Measurements from ENCODE around the gene CHST5.
"Not testable (repeated sequence)": the region's sequence is repeated elsewhere in the genome, so short reads cannot be mapped to it uniquely, and the experiment has no call there.

The CHST5 gene

DNA sequence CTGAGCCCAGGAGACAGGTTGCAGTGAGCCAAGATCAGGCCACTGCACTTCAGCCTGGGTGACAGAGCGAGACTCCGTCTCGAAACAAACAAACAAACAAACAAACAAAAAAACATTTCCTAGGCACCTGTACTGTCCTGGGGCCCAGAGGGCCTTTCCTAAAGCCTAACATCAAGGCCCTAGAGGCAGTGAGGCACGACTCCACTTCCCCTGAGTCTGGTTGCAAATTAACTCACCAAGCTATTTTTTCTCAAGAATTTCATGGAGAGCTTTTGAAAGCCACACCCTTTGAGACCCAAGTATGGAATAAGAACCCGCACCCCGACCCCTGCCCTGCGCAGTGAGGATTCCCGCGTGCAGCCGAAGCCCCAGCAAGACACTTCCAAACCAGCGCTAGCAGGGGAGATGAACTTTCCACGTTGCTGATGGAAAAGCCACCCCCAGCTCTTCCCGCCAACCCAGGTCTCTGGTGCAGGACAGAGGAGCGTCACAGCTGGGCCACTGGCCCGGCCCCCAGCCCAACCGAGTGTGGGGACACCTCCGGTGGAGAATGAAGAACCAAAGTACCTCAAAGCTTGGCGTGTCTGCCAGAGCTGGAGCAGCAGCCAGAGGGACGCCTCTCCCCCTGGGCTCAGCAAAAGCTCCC is 1.2 kb downstream of the CHST5 start:
- peaks cover 6 to 20% of the 10 kb centered on the region in 2 donors for H3K36me3 ChIP-seq (ENCODE audit: control insufficient read depth in 1 of 2, insufficient read depth in 2 of 2, low read length in 2 of 2)
- H3K27ac ChIP-seq (ENCODE audit: low read depth, low read length) = peak overlapping the region; percentile 78
- H3K4me3 ChIP-seq (ENCODE audit: low read depth in 1 of 2, low read length in 2 of 2) = peak overlapping the region; percentile 84
- peaks cover 7 to 25% of the 10 kb centered on the region in 2 donors for H3K4me1 ChIP-seq (ENCODE audit: control insufficient read depth in 1 of 2, insufficient read depth in 2 of 2, low read length in 2 of 2)
- H3K9me3 ChIP-seq (ENCODE audit: control insufficient read depth in 1 of 2, low read length in 2 of 2) = no peaks in the 10 kb centered on the region
- H3K27me3 ChIP-seq (ENCODE audit: control insufficient read depth in 1 of 2, insufficient read depth in 2 of 2, low read length in 2 of 2) = no peaks in the 10 kb centered on the region
- H3K9ac ChIP-seq (ENCODE audit: low read depth in 1 of 2, low read length in 2 of 2) = peak overlapping the region; percentile 86 to 92

- H3K4me3 ChIP-seq (ENCODE audit: low read depth in 1 of 2, low read length in 2 of 2) = peak overlapping the region; percentile 61 to 84
- H3K9me3 ChIP-seq (ENCODE audit: control insufficient read depth in 1 of 2, low read length in 2 of 2) = no peaks in the 10 kb centered on the region
- no peak overlapping the region for H3K27ac ChIP-seq (ENCODE audit: low read depth, low read length)
- H3K36me3 ChIP-seq (ENCODE audit: control insufficient read depth in 1 of 2, insufficient read depth in 2 of 2, low read length in 2 of 2) = peaks cover 14 to 28% of the 10 kb centered on the region in 2 donors
- H3K27me3 ChIP-seq (ENCODE audit: control insufficient read depth in 1 of 2, insufficient read depth in 2 of 2, low read length in 2 of 2) = no peaks in the 10 kb centered on the region
- H3K4me1 ChIP-seq (ENCODE audit: control insufficient read depth in 1 of 2, insufficient read depth in 2 of 2, low read length in 2 of 2) = peaks cover 15 to 18% of the 10 kb centered on the region in 2 donors
- H3K9ac ChIP-seq (ENCODE audit: low read depth in 1 of 2, low read length in 2 of 2) = peak overlapping the region in 1 of 2 donors; percentile 43
These were observed 3.1 kb downstream of the CHST5 start for GRCh38 chr16:75532791-75533190.

DNA sequence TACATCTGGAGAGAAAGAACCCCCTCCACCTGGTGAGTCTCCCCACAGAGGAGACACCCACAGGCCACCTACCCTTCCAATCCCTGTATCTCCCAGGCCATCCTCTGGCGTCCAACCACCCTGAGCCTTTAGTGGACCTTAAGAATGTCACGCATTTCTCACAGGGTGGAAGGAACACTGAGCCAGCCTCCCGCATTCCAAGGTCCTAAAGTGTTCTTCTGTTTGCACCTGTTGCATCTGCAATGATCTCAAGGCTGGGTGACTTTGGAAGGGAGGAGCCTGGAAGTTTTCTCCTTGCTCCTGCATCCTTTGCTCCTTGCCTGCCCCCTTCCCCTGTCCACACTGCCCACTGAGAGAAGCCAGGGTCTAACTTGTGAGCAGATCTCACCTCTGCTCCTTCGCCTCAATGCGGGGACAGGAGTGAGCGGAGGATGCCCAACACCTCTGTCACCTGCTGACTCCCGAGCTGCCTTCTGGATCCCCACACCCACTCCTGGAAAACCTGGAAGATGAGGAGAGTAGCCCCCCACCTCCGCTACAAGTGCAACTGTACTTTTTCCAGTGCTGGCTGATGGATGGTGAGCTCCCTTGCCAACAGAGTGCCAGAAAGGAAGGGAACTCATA is 3.7 kb downstream of the CHST5 start:
- peaks cover 15 to 18% of the 10 kb centered on the region in 2 donors for H3K4me1 ChIP-seq (ENCODE audit: control insufficient read depth in 1 of 2, insufficient read depth in 2 of 2, low read length in 2 of 2)
- H3K27me3 ChIP-seq (ENCODE audit: control insufficient read depth in 1 of 2, insufficient read depth in 2 of 2, low read length in 2 of 2) = no peaks in the 10 kb centered on the region
- H3K27ac ChIP-seq (ENCODE audit: low read depth, low read length) = no peak overlapping the region
- peak overlapping the region; percentile 61 to 84 for H3K4me3 ChIP-seq (ENCODE audit: low read depth in 1 of 2, low read length in 2 of 2)
- peak overlapping the region in 1 of 2 donors; percentile 43 for H3K9ac ChIP-seq (ENCODE audit: low read depth in 1 of 2, low read length in 2 of 2)
- peaks cover 14 to 28% of the 10 kb centered on the region in 2 donors for H3K36me3 ChIP-seq (ENCODE audit: control insufficient read depth in 1 of 2, insufficient read depth in 2 of 2, low read length in 2 of 2)
- no peaks in the 10 kb centered on the region for H3K9me3 ChIP-seq (ENCODE audit: control insufficient read depth in 1 of 2, low read length in 2 of 2)

GRCh38 chr16:75529959-75530358 is 5.9 kb downstream of the CHST5 start:
- Histone ChIP-seq H3K36me3 (ENCODE audit: control insufficient read depth in 1 of 2, insufficient read depth in 2 of 2, low read length in 2 of 2) (peaks cover 15 to 37% of the 10 kb centered on the region in 2 donors), H3K27ac (ENCODE audit: low read depth, low read length) (no peak overlapping the region), H3K27me3 (ENCODE audit: control insufficient read depth in 1 of 2, insufficient read depth in 2 of 2, low read length in 2 of 2) (no peaks in the 10 kb centered on the region), H3K9ac (ENCODE audit: low read depth in 1 of 2, low read length in 2 of 2) (no peak overlapping the region), H3K4me1 (ENCODE audit: control insufficient read depth in 1 of 2, insufficient read depth in 2 of 2, low read length in 2 of 2) (peaks cover 9 to 13% of the 10 kb centered on the region in 2 donors), H3K4me3 (ENCODE audit: low read depth in 1 of 2, low read length in 2 of 2) (no peak overlapping the region), H3K9me3 (ENCODE audit: control insufficient read depth in 1 of 2, low read length in 2 of 2) (no peaks in the 10 kb centered on the region)

- no peaks in the 10 kb centered on the region for H3K27me3 ChIP-seq (ENCODE audit: control insufficient read depth in 1 of 2, insufficient read depth in 2 of 2, low read length in 2 of 2)
- H3K9ac ChIP-seq (ENCODE audit: low read depth in 1 of 2, low read length in 2 of 2) = no peak overlapping the region
- H3K4me1 ChIP-seq (ENCODE audit: control insufficient read depth in 1 of 2, insufficient read depth in 2 of 2, low read length in 2 of 2) = peaks cover 9 to 13% of the 10 kb centered on the region in 2 donors
- H3K36me3 ChIP-seq (ENCODE audit: control insufficient read depth in 1 of 2, insufficient read depth in 2 of 2, low read length in 2 of 2) = peaks cover 22 to 42% of the 10 kb centered on the region in 2 donors
- H3K9me3 ChIP-seq (ENCODE audit: control insufficient read depth in 1 of 2, low read length in 2 of 2) = no peaks in the 10 kb centered on the region
- no peak overlapping the region for H3K27ac ChIP-seq (ENCODE audit: low read depth, low read length)
- H3K4me3 ChIP-seq (ENCODE audit: low read depth in 1 of 2, low read length in 2 of 2) = no peak overlapping the region
These were observed 6.6 kb downstream of the CHST5 start for GRCh38 chr16:75529056-75529905.

DNA sequence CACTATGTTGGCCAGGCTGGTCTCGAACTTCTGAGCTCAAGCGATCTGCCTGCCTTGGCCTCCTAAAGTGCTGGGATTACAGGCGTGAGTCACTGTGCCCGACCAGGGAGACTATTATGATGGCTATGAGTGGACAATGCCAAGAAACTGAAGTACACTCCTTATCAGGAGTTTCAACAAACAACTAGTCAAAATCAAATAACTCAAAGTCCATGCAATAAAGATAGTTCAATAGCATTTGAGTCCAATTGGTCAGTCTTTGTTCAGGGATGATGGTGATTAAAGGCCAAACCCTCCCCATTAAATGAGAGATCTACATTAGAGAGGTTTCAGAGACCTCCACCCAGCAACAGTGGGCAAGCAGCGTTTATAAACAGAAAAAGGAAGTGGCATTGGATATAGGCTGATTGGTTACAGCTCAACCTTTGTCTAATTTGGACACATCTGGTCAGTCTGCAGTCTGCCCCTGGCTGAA is 8.0 kb downstream of the CHST5 start:
- Histone ChIP-seq H3K9ac (ENCODE audit: low read depth in 1 of 2, low read length in 2 of 2) (no peak overlapping the region), H3K4me3 (ENCODE audit: low read depth in 1 of 2, low read length in 2 of 2) (peak overlapping the region in 1 of 2 donors; percentile 32), H3K9me3 (ENCODE audit: control insufficient read depth in 1 of 2, low read length in 2 of 2) (no peaks in the 10 kb centered on the region), H3K36me3 (ENCODE audit: control insufficient read depth in 1 of 2, insufficient read depth in 2 of 2, low read length in 2 of 2) (peaks cover 20 to 47% of the 10 kb centered on the region in 2 donors), H3K27me3 (ENCODE audit: control insufficient read depth in 1 of 2, insufficient read depth in 2 of 2, low read length in 2 of 2) (no peaks in the 10 kb centered on the region), H3K27ac (ENCODE audit: low read depth, low read length) (no peak overlapping the region), H3K4me1 (ENCODE audit: control insufficient read depth in 1 of 2, insufficient read depth in 2 of 2, low read length in 2 of 2) (peaks cover 5 to 13% of the 10 kb centered on the region in 2 donors)

DNA sequence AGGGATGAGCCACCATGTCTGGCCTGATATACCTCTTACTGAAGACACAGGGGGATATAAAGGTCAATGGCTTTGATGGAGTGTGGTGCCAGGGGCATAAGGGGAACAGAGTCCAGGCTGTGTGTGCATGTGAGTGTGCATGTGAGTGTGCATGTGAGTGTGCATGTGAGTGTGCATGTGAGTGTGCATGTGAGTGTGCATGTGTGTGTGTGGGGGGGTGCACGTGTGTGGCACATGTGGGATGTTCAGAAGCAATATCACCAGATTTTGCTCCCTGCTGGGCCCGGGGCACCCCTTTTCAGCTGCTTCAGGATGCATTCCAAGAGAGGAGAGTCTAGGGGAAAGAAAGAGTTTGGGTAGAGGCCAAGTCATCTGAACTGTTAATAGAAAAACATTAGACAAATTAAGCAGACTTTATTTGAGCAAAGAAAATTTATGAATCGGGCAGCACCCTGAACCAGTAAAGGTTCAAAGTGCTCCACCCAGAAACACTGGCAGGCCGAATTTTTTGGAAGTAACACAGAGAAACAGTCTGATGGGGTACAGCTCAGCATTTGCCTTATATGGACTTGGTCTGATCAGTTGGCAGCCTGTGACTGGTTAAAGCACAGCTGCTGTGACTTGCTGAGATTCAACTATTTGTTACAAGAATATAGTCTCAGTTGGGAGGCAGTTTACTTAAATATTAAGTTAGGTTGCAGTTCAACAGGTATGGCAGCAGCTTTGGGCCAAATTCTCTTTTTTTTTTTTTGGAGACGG is 9.7 kb downstream of the CHST5 start:
- H3K4me3 ChIP-seq (ENCODE audit: low read depth in 1 of 2, low read length in 2 of 2) = no peak overlapping the region
- H3K9me3 ChIP-seq (ENCODE audit: control insufficient read depth in 1 of 2, low read length in 2 of 2) = no peaks in the 10 kb centered on the region
- no peak overlapping the region for H3K9ac ChIP-seq (ENCODE audit: low read depth in 1 of 2, low read length in 2 of 2)
- peaks cover 0 to 13% of the 10 kb centered on the region in 2 donors for H3K4me1 ChIP-seq (ENCODE audit: control insufficient read depth in 1 of 2, insufficient read depth in 2 of 2, low read length in 2 of 2)
- peaks cover 16 to 34% of the 10 kb centered on the region in 2 donors for H3K36me3 ChIP-seq (ENCODE audit: control insufficient read depth in 1 of 2, insufficient read depth in 2 of 2, low read length in 2 of 2)
- H3K27ac ChIP-seq (ENCODE audit: low read depth, low read length) = no peak overlapping the region
- no peaks in the 10 kb centered on the region for H3K27me3 ChIP-seq (ENCODE audit: control insufficient read depth in 1 of 2, insufficient read depth in 2 of 2, low read length in 2 of 2)

- H3K27ac ChIP-seq (ENCODE audit: low read depth, low read length) = no peak overlapping the region
- H3K4me1 ChIP-seq (ENCODE audit: control insufficient read depth in 1 of 2, insufficient read depth in 2 of 2, low read length in 2 of 2) = peaks cover 0 to 3% of the 10 kb centered on the region in 2 donors
- H3K27me3 ChIP-seq (ENCODE audit: control insufficient read depth in 1 of 2, insufficient read depth in 2 of 2, low read length in 2 of 2) = no peaks in the 10 kb centered on the region
- H3K9ac ChIP-seq (ENCODE audit: low read depth in 1 of 2, low read length in 2 of 2) = no peak overlapping the region
- no peak overlapping the region for H3K4me3 ChIP-seq (ENCODE audit: low read depth in 1 of 2, low read length in 2 of 2)
- H3K36me3 ChIP-seq (ENCODE audit: control insufficient read depth in 1 of 2, insufficient read depth in 2 of 2, low read length in 2 of 2) = peaks cover 0 to 4% of the 10 kb centered on the region in 2 donors
- no peaks in the 10 kb centered on the region for H3K9me3 ChIP-seq (ENCODE audit: control insufficient read depth in 1 of 2, low read length in 2 of 2)
These were observed 16.7 kb downstream of the CHST5 start for GRCh38 chr16:75519175-75519574.

DNA sequence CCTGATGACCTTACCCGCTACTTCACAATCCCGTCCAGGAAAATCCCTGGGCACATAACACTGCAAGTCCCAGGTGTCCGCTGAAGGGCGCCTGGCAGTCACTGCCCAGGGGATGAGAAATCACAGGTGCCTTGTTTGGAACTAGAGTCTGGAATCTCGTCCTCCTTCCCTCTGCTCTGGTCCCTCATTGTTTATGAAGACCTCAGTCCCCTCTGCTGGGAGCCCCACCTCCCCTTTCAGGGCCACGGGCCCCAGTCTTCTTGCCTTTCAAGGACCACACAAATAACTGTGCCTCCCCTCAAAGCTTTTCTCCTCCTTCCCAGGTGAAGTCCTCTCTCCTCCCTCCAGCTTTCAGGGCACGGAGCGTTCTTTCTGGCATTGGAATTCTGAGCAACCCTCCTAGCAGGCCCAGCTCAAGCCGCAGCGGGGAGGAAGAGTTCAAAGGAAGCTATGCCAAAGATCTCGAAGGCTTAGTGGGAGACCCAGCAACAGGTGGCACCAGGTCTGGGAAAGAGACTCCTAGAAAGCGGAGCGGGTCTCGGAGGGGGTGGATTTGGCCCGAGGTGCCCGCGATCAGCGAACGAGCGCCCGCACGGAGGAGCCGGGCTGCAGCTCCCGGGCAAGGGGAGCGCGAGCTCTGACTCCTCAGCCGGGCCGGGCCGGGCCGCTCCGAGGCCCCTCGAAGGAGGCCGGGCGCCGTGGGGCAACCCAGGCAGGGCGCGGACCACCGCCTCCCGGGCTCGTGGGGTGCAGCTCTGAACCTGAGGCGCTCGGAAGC is 19.5 kb downstream of the CHST5 start:
- Histone ChIP-seq H3K4me3 (ENCODE audit: low read depth in 1 of 2, low read length in 2 of 2) (peak overlapping the region; percentile 73 to 83), H3K27ac (ENCODE audit: low read depth, low read length) (peak overlapping the region; percentile 80), H3K9ac (ENCODE audit: low read depth in 1 of 2, low read length in 2 of 2) (peak overlapping the region; percentile 76 to 90)
- H3K36me3 ChIP-seq (ENCODE audit: control insufficient read depth in 1 of 2, insufficient read depth in 2 of 2, low read length in 2 of 2); H3K4me1 ChIP-seq (ENCODE audit: control insufficient read depth in 1 of 2, insufficient read depth in 2 of 2, low read length in 2 of 2); H3K27me3 ChIP-seq (ENCODE audit: control insufficient read depth in 1 of 2, insufficient read depth in 2 of 2, low read length in 2 of 2); H3K9me3 ChIP-seq (ENCODE audit: control insufficient read depth in 1 of 2, low read length in 2 of 2): not testable (repeated sequence)

Data from duodenal mucosa (tissue), 2 donors.